ENCODE results near the gene PEX5. TPM values are rescaled to one million over a fixed set of nuclear protein-coding genes. Genes with fewer than 3 reads are reported as not detected.

The PEX5 gene
- total RNA-seq, 1 experiment from 2014 or later: 20.0 TPM

GRCh38 chr12:7197841-7198240 is 8.4 kb downstream of the PEX5 start:
- Histone ChIP-seq H4K20me1 (ENCODE audit: low read length) (0 out of 2 replicates have a peak, but pooled peaks cover 4% of the 10 kb centered on the region), H3K9me3 (ENCODE audit: low read length) (no peaks in the 10 kb centered on the region), H3K4me3 (ENCODE audit: low read length) (no peak overlapping the region), H3K9ac (ENCODE audit: low read length) (no peak overlapping the region), H3K36me3 (ENCODE audit: low read depth, low read length) (no peaks in the 10 kb centered on the region; the same call in none of the 2 replicates), H3K79me2 (ENCODE audit: low read length) (peaks cover 9% of the 10 kb centered on the region; the same call in 1 of the 2 replicates), H2AFZ (ENCODE audit: low read length) (no peak overlapping the region), H3F3A (ENCODE audit: low read length, unreplicated experiment) (no peaks in the 10 kb centered on the region), H3K4me2 (ENCODE audit: low read length) (no peak overlapping the region), H3K27ac (ENCODE audit: low read length) (no peak overlapping the region), H3K4me1 (ENCODE audit: insufficient read depth, low read length) (no peaks in the 10 kb centered on the region), H3K9me2 (replicated peaks; ENCODE audit: low read length) (no peaks in the 10 kb centered on the region), H3K27me3 (ENCODE audit: low read length) (no peaks in the 10 kb centered on the region)
- TF ChIP-seq EZH2 (IDR thresholded peaks at IDR 0.05; ENCODE audit: low read length, unreplicated experiment) (no peak), CTCF (conservative IDR thresholded peaks at IDR 0.05; ENCODE audit: low read depth, low read length) (no peak), EZH2phosphoT487 (IDR thresholded peaks at IDR 0.05; ENCODE audit: borderline replicate concordance, low read length) (no peak)
- ChIA-PET CTCF (no interaction called here), POLR2A (ENCODE audit: unreplicated experiment) (no interaction called here)
- ATAC-seq (no peak), DNase-seq (no peak)
- intact Hi-C loops (cut with micrococcal nuclease): no loop called here
- BruUV-seq (replicated peaks): no TSS peak

GRCh38 chr12:7203109-7203508 is 13.6 kb downstream of the PEX5 start:
- DNase-seq: no peak
- Histone ChIP-seq H3F3A (ENCODE audit: low read length, unreplicated experiment) (no peaks in the 10 kb centered on the region), H3K9me3 (ENCODE audit: low read length) (no peaks in the 10 kb centered on the region), H3K9ac (ENCODE audit: low read length) (no peak overlapping the region), H3K27ac (ENCODE audit: low read length) (no peak overlapping the region), H3K36me3 (ENCODE audit: low read depth, low read length) (peaks cover 14% of the 10 kb centered on the region; the same call in 1 of the 2 replicates), H4K20me1 (ENCODE audit: low read length) (no peaks in the 10 kb centered on the region), H3K4me3 (ENCODE audit: low read length) (no peak overlapping the region), H3K4me1 (ENCODE audit: insufficient read depth, low read length) (no peaks in the 10 kb centered on the region), H3K27me3 (ENCODE audit: low read length) (no peaks in the 10 kb centered on the region), H3K9me2 (replicated peaks; ENCODE audit: low read length) (no peaks in the 10 kb centered on the region), H3K79me2 (ENCODE audit: low read length) (no peaks in the 10 kb centered on the region), H2AFZ (ENCODE audit: low read length) (no peak overlapping the region), H3K4me2 (ENCODE audit: low read length) (no peak overlapping the region)
- CTCF ChIA-PET: no interaction called here
- BruUV-seq (replicated peaks): no TSS peak
- no peak for ATAC-seq
- intact Hi-C loops (cut with micrococcal nuclease): no loop called here
- TF ChIP-seq EZH2 (IDR thresholded peaks at IDR 0.05; ENCODE audit: low read length, unreplicated experiment): no peak
- TF ChIP-seq CTCF (conservative IDR thresholded peaks at IDR 0.05; ENCODE audit: low read depth, low read length): no peak
- TF ChIP-seq EZH2phosphoT487 (IDR thresholded peaks at IDR 0.05; ENCODE audit: borderline replicate concordance, low read length): no peak
- POLR2A ChIA-PET (ENCODE audit: unreplicated experiment): no interaction called here

DNA sequence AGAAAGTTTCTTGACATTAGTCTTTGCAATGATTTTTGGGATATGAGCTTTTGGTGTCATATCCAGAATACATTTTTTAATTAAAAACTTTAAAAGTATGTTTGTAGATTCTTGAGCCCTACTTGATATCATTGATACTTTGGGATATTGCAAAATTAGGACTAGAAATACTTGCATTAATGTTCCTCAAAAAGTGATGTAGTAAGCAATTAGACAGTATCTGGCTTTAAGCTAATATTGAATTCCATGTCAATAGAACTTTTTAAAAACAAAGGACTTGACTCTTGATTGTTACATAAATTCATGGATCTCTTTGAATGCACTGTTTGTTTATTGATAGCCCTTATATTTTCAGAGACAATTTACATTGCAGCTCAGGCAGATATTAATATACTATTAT is 15.6 kb downstream of the PEX5 start:
- intact Hi-C loops (cut with micrococcal nuclease): no loop called here
- Histone ChIP-seq H3K27me3 (ENCODE audit: low read length) (no peaks in the 10 kb centered on the region), H4K20me1 (ENCODE audit: low read length) (no peaks in the 10 kb centered on the region), H3K9me2 (replicated peaks; ENCODE audit: low read length) (no peaks in the 10 kb centered on the region), H3K9ac (ENCODE audit: low read length) (no peak overlapping the region), H3K36me3 (ENCODE audit: low read depth, low read length) (peaks cover 23% of the 10 kb centered on the region), H3F3A (ENCODE audit: low read length, unreplicated experiment) (no peaks in the 10 kb centered on the region), H3K27ac (ENCODE audit: low read length) (no peak overlapping the region), H3K4me3 (ENCODE audit: low read length) (no peak overlapping the region), H2AFZ (ENCODE audit: low read length) (no peak overlapping the region), H3K4me2 (ENCODE audit: low read length) (no peak overlapping the region), H3K4me1 (ENCODE audit: insufficient read depth, low read length) (no peaks in the 10 kb centered on the region), H3K9me3 (ENCODE audit: low read length) (no peaks in the 10 kb centered on the region), H3K79me2 (ENCODE audit: low read length) (no peaks in the 10 kb centered on the region)
- BruUV-seq (replicated peaks): no TSS peak
- ATAC-seq (no peak), DNase-seq (no peak)
- CTCF ChIA-PET: no interaction called here
- POLR2A ChIA-PET (ENCODE audit: unreplicated experiment): no interaction called here
- TF ChIP-seq CTCF (conservative IDR thresholded peaks at IDR 0.05; ENCODE audit: low read depth, low read length) (no peak), EZH2 (IDR thresholded peaks at IDR 0.05; ENCODE audit: low read length, unreplicated experiment) (no peak), EZH2phosphoT487 (IDR thresholded peaks at IDR 0.05; ENCODE audit: borderline replicate concordance, low read length) (no peak)
